ENCODE measurements around the gene CENPX.
A peak's percentile ranks its signal among the peaks of the same experiment; 100 is the strongest.
"Not testable (repeated sequence)": the region's sequence is repeated elsewhere in the genome, so short reads cannot be mapped to it uniquely, and the experiment has no call there.

The CENPX gene

GRCh38 chr17:81995463-81996231 is 27.0 kb downstream of the CENPX start:
- DNase-seq = no peak

- no peak for DNase-seq
Observed at GRCh38 chr17:81994593-81995462, 27.9 kb downstream of the CENPX start.

GRCh38 chr17:81993729-81994592 is 28.7 kb downstream of the CENPX start:
- DNase-seq = no peak

GRCh38 chr17:81992306-81993102 is 30.2 kb downstream of the CENPX start:
- DNase-seq = no peak

DNA sequence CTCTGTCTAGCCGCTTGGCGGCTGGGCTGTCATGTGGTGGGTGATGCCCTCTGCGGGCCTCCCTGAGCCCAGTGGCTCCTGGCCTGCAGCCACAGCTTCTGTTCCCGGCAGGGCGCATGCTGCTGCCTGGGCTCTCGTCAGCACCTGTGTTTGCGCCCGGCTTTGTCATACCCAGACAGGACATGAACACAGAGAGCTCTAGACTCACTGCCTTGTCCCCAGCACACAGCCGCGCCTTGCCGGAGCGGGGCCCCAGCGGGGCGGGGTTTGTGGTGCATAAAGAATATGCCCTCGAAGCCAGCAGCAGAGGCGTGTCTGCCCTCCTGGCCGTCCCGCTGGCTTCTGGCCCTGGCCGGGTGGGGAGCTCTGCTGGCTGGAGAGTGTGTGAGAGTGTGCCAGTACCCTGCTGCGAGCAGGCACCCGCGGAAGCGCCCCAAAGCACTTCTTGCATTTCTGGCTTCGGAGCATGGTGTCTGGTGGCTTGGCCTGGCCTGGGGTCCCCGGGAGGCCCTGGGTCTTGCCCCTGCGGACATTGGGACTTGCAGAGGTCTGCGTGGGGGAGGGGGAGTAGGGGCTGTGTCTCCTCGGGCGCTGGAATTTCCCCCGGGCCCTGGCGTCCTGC is 30.9 kb downstream of the CENPX start:
- DNase-seq = peak; percentile 78

DNA sequence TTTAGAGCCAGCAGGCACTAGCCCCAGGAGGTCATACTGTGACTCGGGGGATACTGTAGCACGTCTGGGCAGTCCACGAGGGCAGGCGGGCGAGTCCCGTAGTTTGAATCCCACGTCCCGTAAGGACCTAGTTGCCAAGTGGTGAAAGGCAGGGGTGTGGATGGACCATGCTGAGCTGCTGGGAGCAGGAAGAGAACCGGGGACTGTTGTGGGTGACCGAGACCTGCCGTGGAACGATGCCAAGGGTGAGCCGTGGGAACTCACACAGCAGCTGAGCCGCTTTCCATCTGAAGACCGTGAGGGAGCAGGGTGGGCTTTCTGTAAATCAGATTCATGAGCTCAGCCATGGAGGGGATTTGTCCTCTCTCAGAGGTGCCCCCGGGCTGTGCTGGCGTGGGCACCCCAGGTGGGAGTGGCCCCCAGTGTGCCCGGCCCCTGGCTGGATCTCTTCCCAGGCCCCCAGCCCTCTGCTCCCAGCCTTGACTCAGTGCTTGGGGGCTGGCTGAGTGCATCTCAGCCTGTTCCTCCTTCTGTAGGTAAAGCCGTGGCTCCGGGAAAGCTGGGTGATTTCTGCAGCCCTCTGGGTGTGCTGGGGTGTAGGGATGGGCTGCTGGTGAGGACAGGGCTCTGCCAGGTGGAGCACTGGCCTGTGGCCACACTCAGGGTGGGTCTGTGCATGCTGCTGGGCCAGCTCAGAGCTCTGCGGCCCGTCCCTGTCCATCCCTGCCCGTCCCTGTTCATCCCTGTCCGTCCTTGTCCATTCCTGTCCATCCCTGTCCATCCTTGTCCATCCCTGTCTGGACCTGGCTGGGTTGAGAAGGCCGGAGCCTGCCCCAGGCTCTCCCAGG is 31.6 kb downstream of the CENPX start:
- no peak for DNase-seq

DNA sequence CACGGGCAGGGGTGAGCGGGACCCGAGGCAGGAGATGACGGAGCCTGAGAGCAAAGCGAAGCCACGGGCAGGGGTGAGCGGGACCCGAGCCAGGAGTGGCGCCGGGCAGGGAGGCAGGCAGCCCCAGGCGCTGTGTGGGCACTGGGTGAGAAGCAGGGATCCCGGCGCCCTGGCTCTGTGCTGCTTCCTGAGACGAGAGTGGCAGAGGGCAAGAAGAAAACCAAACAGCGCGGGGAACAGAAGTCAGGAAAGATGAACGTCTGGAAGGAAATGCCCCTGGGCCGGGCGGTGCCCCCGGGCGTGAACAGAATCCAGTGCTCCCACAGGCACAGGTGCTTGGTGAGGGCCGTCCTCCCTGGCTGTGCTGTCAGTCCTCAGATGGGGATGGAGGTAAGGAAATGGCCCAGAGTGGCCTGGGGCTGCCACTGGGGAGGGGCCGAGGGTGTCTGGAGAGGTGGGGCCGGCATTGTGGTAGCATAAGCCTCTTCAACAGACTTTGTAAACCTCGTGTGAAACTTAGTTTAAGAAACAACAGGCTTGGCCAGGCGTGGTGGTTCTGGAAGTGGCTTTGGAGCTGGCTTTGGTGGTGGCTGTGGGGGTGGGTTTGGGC is 35.4 kb downstream of the CENPX start:
- DNase-seq = no peak

DNA sequence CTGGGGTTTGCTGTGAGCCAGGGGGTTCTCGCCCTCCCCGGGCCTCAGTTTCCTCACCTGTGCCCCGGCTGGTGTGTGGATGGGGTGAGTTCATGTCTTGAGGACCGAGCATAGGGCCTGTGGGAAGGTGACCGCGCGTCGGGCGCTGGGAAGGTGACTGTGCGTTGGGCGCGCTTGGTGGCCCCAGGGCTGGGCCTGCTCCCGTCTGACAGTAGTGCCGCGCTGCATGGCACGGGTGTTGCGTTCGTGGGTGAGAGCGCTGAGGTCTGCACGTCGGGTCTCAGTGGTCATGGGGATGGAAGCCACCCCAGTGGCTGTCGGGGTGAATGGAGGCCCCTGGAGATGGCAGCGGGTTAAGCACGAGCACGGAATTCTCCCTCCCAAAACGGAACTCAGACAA is 36.1 kb downstream of the CENPX start:
- no peak for DNase-seq

DNA sequence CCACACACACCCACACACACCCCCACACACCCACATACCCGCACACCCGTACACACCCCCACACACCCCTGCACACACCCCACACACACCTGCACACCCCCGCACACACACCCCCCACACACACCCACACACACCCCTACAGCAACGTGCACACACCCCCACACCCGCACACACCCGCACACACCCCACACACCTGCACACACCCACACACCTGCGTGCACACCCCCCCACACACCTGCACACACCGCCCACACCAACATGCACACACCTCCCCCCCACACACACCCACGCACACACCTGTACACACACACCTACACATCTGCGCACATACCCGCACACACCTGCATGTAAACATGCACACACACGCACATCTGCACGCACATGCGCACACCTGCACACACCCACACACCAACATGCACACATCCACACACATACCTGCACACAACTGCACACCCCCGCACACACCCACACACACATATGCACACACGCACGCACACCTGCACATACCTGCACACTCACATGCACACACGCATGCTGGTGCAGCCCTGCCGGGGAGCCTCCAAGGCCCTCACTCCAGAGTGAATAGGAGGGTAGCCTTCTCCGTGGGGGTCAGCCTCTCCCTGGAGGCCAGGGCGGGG is 37.8 kb downstream of the CENPX start:
- no peak for DNase-seq

DNA sequence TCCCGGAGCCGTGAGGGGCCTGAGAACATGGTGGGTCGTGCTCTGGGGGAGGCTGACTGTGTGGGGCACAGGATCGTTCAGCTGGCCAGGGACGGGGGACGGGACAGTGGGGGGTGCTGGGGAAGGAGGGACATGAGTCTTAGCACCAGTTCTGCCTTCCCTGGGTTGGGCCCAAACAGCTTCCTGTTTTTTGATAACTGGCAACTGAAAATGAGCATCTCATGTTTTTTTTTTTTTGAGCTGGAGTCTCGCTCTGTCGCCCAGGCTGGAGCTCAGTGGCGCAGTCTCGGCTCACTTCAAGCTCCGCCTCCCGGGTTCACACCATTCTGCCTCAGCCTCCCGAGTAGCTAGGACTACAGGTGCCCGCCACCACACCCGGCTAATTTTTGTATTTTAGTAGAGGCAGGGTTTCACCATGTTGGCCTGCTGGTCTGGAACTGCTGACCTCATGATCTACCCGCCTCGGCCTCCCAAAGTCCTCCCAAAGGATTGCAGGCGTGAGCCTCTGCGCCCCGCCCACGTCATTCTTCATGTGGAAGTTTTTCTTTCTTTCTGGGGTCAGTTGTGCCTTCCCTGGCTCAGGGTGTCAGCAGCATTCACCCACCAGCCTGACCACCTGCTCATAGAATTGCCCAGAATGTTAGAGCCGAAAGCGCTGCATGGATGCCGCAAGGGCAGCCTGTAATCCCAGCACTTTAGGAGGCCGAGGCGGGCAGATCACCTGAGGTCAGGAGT is 38.9 kb downstream of the CENPX start:
- no peak for DNase-seq

DNA sequence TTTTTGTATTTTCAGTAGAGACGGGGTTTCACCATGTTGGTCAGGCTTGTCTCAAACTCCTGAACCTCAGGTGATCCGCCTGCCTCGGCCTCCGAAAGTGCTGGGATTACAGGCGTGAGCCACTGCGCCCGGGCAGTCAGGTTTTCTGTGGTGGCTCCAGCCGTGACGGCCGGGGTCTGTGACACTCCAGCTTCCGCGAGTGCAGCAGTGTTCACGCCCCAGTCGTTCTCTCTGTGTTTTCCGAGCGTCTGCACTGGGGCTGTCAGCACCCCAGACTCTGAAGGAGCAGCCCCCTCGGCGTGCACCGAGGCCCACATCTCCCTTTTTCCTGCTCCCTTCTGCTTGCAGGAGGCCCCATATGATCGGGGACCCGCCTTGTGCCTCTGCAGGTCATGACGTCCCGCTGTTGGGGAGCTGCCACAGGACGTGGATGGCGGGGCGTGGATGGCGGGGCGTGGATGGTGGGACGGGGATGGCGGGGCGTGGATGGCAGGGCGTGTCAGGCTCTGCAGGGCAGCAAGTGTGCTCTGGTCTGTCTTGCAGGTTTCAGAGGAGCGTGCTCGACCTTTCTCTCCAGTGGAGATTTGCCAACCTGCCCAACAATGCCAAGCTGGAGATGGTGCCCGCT is 39.6 kb downstream of the CENPX start:
- DNase-seq = no peak

DNA sequence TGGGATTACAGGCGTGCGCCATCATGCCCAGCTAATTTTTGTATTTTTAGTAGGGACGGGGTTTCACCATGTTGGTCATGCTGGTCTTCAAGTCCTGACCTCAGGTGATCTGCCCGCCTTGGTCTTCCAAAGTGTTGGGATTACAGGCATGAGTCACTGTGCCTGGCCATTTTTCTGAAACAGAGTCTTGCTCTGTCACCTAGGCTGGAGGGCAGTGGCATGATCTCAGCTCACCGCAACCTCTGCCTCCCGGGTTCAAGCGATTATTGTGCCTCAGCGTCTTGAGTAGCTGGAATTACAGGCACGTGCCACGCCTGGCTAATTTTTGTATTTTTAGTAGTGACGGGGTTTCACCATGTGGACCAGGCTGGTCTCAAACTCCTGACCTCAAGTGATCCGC is 41.2 kb downstream of the CENPX start:
- not testable (repeated sequence) for DNase-seq

DNA sequence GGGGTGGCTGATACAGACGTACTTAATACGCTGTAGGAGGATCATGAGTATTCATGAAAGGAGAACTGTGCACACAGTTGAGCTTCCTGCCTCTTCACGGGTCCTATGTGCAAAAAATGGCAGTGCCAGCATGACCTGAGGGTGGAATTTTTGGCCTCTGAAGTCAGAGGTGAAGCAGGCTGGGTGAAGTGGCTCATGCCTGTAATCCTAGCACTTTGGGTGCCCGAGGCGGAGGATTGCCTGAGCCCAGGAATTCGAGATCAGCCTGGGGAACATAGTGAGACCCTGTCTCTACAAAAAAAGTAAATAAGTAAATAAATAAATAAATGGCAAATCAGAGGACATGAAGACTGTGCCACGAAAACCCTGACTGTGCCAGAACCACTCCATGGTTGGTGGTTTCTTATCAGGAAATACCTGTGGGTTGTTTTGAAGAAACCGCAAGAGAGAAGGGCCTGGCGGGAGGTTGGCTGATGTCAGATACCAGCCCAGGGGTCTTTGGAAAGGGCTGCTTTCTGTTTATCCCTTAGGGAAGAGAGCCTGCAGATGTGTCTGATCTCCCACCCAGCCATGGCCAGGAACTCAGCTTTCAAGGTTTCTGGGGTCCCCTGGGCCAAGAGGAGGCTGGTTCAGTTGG is 41.9 kb downstream of the CENPX start:
- DNase-seq = no peak

DNA sequence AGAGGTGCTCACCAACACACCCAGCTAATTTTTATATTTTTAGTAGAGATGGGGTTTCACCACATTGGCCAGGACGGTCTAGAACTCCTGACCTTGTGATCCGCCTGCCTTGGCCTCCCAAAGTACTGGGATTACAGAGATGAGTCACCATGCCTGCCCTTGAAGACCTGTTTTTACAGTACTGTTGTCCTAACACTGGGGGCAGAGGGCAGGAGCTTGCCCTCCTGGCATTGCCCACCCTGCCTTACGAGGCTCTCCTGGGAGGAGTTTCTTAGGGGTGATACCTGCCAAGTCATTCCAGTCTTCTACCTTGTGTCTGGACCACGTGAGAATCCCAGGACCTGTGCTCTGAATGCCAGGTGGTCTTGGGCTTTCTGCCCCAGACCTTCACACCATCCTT is 42.6 kb downstream of the CENPX start:
- DNase-seq = no peak

DNA sequence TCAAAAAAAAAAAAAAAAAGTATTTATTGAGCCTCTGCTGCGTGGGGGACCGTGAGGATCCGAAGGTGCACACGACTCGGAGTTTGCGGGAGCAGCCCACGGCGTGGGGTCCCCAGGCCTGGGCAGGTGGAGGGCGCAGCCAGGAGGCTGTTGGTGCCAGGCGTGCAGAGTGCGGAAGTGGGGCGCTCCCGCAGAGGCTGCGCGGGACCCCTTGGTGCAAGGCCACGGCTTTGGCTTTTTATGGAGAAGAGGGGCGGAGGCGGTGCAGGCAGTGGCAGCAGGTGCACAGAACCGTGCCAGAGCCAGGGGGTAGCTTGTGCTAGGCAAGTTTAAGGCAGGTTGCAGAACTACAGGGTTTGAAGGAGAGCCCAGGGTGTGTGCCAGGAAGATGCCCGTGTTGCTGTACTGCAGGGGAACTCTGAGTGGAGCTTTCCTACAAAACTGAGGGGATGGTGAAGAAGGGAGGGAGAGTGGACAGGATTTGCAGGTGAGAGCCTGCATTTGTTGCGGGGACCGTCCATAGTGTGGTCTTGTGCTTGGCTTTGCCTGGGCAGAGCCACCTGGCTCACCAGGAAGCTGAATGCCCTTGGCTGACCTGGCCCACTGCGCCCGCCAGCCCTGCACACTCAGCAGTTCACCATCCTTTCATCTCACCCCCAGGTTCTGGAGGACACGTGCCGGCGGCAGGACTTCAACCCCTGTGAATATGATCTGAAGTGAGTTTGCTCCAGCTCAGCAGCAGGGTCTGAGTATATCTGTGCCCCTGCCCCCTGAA is 44.0 kb downstream of the CENPX start:
- DNase-seq = no peak

DNA sequence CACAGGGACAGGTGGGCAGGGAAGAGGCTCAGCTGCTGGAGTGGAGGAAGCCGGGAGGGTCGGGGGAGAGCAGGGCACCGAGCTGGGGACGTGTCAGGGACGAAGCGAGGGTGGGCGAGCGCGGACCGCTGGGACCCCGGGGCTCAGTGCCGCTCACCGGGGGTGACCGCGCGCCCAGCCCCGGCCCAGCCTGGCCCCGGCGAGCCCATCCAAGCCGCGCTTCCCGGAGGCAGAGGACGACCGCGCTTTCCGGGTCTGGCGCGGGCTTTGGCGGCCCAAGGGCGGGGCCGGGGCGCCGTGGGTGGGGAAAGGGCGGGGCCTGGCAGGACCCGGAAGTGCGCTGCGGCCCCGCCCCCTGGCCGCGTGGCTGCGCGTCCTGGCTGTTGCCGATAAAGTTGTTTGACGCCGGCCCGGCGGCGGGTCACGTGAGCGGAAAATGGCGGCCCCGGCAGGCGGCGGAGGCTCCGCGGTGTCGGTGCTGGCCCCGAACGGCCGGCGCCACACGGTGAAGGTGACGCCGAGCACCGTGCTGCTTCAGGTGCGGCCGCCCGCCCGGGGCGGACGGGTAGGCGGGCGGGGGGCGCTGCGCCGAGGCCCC is 45.4 kb downstream of the CENPX start, which contains the start of gene ASPSCR1:
Gene ASPSCR1 (plus strand): TSS at position 419 of the 598 bp plus-strand sequence. CDS start 18 bp downstream, at position 437.
- DNase-seq = peak; percentile 76

Data from NCI-H510A treated with DMSO at 0.1 percent for 48 hours (cell line).